ENCODE data around the gene ALX4. TPM values are rescaled to one million over a fixed set of nuclear protein-coding genes. Genes with fewer than 3 reads are reported as not detected.

The ALX4 gene
- total and polyA plus RNA-seq, 2 experiments from 2014 or later: not detected

GRCh38 chr11:44340656-44341055, 30.7 kb upstream of the ALX4 start (continued):
- TF ChIP-seq JUNB (IDR thresholded peaks at IDR 0.05; ENCODE audit: unreplicated experiment) (no peak), CREB1 (CRISPR knock-in tag; IDR thresholded peaks at IDR 0.05; ENCODE audit: low read depth) (no peak), CTCF (conservative IDR thresholded peaks at IDR 0.05; ENCODE audit: low read depth in 2 of 2) (no peak), REST (IDR thresholded peaks at IDR 0.05; ENCODE audit: unreplicated experiment) (no peak), ZNF331 (CRISPR knock-in tag; IDR thresholded peaks at IDR 0.05; ENCODE audit: low read depth) (no peak), NANOG (IDR thresholded peaks at IDR 0.05; ENCODE audit: borderline replicate concordance) (no peak), STAT1 (IDR thresholded peaks at IDR 0.05; ENCODE audit: unreplicated experiment) (no peak), EZH2phosphoT487 (IDR thresholded peaks at IDR 0.05; ENCODE audit: unreplicated experiment) (no peak)

- H3K27me3 Mint-ChIP-seq (ENCODE audit: insufficient read depth, low read depth, poor library complexity): peaks cover 53% of the 10 kb centered on the region
- no peaks in the 10 kb centered on the region for H3K79me2 ChIP-seq (replicated peaks; ENCODE audit: insufficient read depth)
- no peaks in the 10 kb centered on the region for H3K9me2 ChIP-seq (ENCODE audit: insufficient read depth)
- H3K4me3 ChIP-seq: no peak overlapping the region
- H3K27ac ChIP-seq (ENCODE audit: low read depth): no peak overlapping the region
- no peaks in the 10 kb centered on the region for H3K36me3 Mint-ChIP-seq (ENCODE audit: low read depth)
- no peak overlapping the region for H3K4me3 Mint-ChIP-seq
- peak overlapping the region; percentile 69; the same call in 1 of the 2 replicates for H2AFZ ChIP-seq
- peaks cover 24% of the 10 kb centered on the region for H3K4me1 ChIP-seq (ENCODE audit: insufficient read depth)
- H3K4me2 ChIP-seq: no peak overlapping the region
- no peaks in the 10 kb centered on the region for H3K36me3 ChIP-seq (ENCODE audit: insufficient read depth)
- peaks cover 41% of the 10 kb centered on the region for H3K27me3 ChIP-seq (ENCODE audit: insufficient read depth)
- no peaks in the 10 kb centered on the region for H3F3A ChIP-seq (replicated peaks; ENCODE audit: low read depth)
- no peak overlapping the region for H3K27ac Mint-ChIP-seq
- no peaks in the 10 kb centered on the region for H3K9me3 Mint-ChIP-seq
- no peaks in the 10 kb centered on the region; the same call in none of the 2 replicates for H4K20me1 ChIP-seq (replicated peaks; ENCODE audit: insufficient read depth)
- ATAC-seq (no peak), DNase-seq (ENCODE audit: low spot score) (no peak)
- peaks cover 27% of the 10 kb centered on the region for H3K4me1 Mint-ChIP-seq
- TF ChIP-seq JUNB (IDR thresholded peaks at IDR 0.05; ENCODE audit: unreplicated experiment) (no peak), STAT1 (IDR thresholded peaks at IDR 0.05; ENCODE audit: unreplicated experiment) (no peak), ETS1 (IDR thresholded peaks at IDR 0.05) (no peak), REST (IDR thresholded peaks at IDR 0.05; ENCODE audit: unreplicated experiment) (no peak), EZH2 (IDR thresholded peaks at IDR 0.05; ENCODE audit: low read depth, unreplicated experiment) (no peak), ZNF331 (CRISPR knock-in tag; IDR thresholded peaks at IDR 0.05; ENCODE audit: low read depth) (no peak), EZH2phosphoT487 (IDR thresholded peaks at IDR 0.05; ENCODE audit: unreplicated experiment) (no peak)
These were observed 29.6 kb upstream of the ALX4 start for GRCh38 chr11:44339530-44339883.

All from GM23338 (cell line).